Body of pancreas (tissue), 4 donors: ENCODE measurements around the gene NELFCD.

Source experiments
- POLR2A ChIP-seq, 3 donors: fragments of 450-650 bp; IDR thresholded peaks; one replicate each; pipeline ENCODE4 v1.6.1; 2016; ENCODE audit warnings: antibody characterized with exemption in 3 of 3, mild to moderate bottlenecking in 2 of 3
- TF ChIP-seq, protein P1 (sequence below), 7 experiments: fragments of 450-650 bp in 4 of 7; fragments of 200-600 bp in 3 of 7; sonication (generic) in 3 of 7; IDR thresholded peaks; one replicate each; pipeline ENCODE4 v1.5.1; 2016 to 2019; ENCODE audit warnings: antibody characterized with exemption in 7 of 7

DNA sequence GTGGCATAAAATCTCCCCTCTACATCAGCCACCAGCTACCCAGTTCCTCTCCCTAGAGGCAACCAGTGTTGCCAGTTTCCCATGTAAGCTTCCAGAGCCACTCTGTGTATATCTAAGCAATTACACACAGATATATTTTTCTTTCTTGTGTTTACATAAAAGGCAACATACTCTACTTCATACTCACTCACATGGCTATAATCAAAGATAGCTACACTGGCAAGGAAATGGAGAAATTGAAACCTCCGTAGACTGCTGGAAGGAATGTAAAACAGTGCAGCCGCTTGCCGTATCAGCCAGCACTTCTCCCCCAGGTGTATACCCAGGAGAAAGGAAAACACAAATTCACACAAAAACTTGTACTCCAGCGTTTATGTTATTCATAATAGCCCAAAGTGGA lies 38.5 kb upstream of the NELFCD start:
- TF ChIP-seq, protein P1, sequence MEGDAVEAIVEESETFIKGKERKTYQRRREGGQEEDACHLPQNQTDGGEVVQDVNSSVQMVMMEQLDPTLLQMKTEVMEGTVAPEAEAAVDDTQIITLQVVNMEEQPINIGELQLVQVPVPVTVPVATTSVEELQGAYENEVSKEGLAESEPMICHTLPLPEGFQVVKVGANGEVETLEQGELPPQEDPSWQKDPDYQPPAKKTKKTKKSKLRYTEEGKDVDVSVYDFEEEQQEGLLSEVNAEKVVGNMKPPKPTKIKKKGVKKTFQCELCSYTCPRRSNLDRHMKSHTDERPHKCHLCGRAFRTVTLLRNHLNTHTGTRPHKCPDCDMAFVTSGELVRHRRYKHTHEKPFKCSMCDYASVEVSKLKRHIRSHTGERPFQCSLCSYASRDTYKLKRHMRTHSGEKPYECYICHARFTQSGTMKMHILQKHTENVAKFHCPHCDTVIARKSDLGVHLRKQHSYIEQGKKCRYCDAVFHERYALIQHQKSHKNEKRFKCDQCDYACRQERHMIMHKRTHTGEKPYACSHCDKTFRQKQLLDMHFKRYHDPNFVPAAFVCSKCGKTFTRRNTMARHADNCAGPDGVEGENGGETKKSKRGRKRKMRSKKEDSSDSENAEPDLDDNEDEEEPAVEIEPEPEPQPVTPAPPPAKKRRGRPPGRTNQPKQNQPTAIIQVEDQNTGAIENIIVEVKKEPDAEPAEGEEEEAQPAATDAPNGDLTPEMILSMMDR (IDR thresholded peaks at IDR 0.05) = no peak
- no peak for TF ChIP-seq POLR2A (IDR thresholded peaks at IDR 0.05)
